NCI-H526 treated with DMSO at 0.1 percent for 48 hours (cell line): ENCODE measurements around the gene ANKRD49.
A peak's percentile ranks its signal among the peaks of the same experiment; 100 is the strongest.
"Not testable (repeated sequence)": the region's sequence is repeated elsewhere in the genome, so short reads cannot be mapped to it uniquely, and the experiment has no call there.

Experiments used
- DNase-seq: peaks from one replicate; lab custom pipeline; 2025; lab: John Stamatoyannopoulos, UW

Gene ANKRD49

GRCh38 chr11:94493281-94494125 lies at the start of gene ANKRD49, which contains the start of gene MRE11:
TSS of gene ANKRD49 (plus strand) at chr11:94493984. CDS start at chr11:94496694, 2,710 bp downstream.
TSS of gene MRE11 (minus strand) at chr11:94493844. CDS start at chr11:94492801, 1,043 bp downstream.
- DNase-seq, result peak; percentile 97

GRCh38 chr11:94445641-94446040 lies 48.1 kb upstream of the ANKRD49 start:
- DNase-seq, result no peak

GRCh38 chr11:94447149-94447548 lies 46.6 kb upstream of the ANKRD49 start:
- no peak for DNase-seq

- no peak for DNase-seq
Measured at GRCh38 chr11:94449029-94449428, 44.8 kb upstream of the ANKRD49 start.

- DNase-seq, result no peak
Measured at GRCh38 chr11:94449437-94449836, 44.3 kb upstream of the ANKRD49 start.

DNA sequence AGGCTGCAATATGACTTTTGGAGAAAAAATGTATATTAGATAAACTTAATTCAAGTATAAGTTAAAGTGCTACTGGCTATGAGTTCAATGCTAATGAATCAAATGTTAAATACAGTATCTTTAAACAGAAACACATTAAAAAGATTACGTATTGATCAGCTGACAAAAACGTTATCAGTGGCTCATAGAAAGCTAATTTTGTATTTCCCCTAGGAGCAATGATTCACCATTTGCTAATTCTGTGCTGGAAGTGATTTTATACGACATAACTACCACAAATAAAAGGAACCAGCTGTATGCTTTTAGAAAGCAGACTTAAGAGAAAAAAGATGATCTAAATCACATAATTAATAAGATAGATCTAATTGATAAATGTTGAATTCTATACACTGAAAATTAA lies 43.7 kb upstream of the ANKRD49 start:
- DNase-seq, result no peak

- no peak for DNase-seq
Measured at GRCh38 chr11:94452988-94453387, 40.8 kb upstream of the ANKRD49 start.

DNA sequence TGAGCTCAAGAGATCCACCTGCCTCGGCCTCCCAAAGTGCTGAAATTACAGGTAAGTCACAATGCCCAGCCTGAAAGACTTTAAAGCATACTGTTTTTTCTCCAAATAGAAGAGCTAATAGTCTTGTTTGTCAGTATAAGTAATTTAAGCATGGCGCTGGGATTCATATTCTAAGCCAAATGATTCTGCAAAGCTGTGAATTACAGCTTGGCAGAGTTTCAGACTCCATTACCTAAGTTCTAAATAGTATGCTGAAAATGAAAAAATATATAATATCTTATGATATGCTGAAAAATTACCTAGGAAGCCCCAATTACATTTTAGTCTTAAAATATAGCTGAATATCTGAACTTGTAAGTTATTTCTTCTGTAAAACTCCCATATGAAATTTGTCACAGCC lies 39.5 kb upstream of the ANKRD49 start:
- DNase-seq, result no peak

DNA sequence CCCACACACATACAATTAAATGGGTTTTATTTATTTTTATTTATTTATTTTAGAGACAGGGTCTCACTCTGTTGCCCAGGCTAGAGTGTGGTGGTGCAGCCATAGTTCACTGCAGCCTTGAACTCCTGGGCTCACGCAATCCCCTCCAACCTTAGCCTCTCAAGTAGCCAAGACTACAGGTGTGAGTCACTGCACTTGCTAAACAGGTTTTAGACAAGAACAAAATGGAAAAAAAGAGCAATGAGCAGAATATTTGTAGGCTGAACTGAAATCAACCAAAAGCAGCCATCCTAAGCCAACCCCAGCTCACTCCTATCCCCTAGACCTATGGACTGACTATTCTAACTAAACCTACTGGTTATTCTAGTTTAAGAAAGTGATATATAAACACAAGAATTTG lies 37.9 kb upstream of the ANKRD49 start:
- DNase-seq, result no peak

- no peak for DNase-seq
Measured at GRCh38 chr11:94457118-94458029, 36.4 kb upstream of the ANKRD49 start.

- no peak for DNase-seq
Measured at GRCh38 chr11:94459576-94459975, 34.2 kb upstream of the ANKRD49 start.

DNA sequence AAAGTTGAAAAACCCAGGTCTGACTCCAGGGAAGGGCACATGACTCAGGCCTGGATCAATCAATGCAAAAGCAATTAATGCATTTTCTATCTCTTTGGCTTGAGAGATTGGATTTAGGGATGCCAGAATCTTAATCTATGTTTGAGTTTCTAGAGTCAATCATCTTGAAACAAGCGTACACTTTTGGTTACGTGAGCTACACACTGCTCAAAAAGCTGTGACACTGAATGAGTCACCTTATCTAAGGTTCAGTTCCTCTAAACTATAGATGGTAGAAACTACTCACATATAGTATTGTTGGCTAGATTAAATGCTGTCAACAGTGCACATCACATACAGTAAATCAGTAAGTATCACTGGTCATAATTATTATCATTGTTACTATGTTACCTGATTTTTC lies 24.4 kb upstream of the ANKRD49 start:
- no peak for DNase-seq

GRCh38 chr11:94472916-94473799 lies 20.6 kb upstream of the ANKRD49 start:
- DNase-seq, result no peak

DNA sequence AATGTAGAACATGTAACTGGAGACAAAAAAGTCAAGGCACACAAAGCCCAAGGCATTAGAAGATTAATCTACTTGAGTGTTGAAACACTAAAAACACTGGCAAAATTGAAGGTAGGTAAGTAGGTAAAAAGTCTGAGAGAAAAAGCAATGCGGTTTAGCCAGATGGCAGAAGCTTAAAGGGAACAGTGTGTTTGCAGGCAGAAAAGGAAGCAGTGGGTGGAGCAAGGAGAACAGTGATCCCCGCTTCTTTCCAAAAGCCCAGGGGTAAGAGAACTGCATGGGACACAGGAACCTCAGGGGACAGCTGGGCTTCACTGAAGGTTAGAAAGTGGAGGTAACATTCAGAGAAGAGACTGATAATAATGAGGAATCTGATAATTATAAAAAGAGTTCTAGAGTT lies 16.2 kb upstream of the ANKRD49 start:
- DNase-seq, result no peak

- no peak for DNase-seq
Measured at GRCh38 chr11:94481342-94481741, 12.4 kb upstream of the ANKRD49 start.

DNA sequence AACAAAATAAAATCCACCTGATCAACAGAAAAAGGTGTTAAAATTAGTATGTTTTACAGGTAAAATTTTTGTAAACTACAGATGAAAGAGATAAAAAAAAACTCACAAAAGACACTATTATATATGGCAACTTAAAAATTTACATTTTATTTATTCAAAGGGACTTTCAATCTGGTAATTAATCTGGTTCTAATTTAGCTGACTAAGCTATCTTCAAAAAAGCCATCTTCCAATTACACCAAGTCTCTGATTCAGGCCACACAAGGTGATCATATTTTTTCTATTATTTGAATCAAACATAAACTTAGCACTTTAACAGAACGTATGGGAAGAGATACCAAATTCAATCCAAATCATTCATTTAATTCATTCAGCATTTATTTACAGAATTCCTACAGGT lies 7.7 kb upstream of the ANKRD49 start:
- DNase-seq, result no peak

- peak; percentile 79 for DNase-seq
Measured at GRCh38 chr11:94494126-94494680, 419 bp downstream of the ANKRD49 start.

DNA sequence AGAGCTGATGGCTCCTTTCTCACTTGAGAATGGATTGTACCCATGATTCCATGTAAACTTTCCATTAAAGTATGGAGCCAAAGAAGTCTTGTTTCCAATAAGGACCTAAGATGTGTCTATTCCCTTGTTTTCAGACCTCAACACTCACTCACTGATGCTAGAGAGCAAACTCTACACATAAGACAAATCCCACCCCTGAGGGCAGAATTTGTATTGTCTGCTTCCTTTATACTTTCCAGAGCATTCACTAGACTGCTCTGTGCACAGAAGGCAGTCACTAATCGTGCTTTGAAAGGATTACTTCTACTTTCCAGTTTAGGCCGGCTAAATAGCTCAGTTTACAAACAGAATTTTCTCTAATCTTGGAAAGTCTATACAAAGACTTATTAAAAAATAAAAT lies 6.4 kb downstream of the ANKRD49 start:
- DNase-seq, result no peak

- no peak for DNase-seq
Measured at GRCh38 chr11:94501522-94501921, 7.7 kb downstream of the ANKRD49 start.

DNA sequence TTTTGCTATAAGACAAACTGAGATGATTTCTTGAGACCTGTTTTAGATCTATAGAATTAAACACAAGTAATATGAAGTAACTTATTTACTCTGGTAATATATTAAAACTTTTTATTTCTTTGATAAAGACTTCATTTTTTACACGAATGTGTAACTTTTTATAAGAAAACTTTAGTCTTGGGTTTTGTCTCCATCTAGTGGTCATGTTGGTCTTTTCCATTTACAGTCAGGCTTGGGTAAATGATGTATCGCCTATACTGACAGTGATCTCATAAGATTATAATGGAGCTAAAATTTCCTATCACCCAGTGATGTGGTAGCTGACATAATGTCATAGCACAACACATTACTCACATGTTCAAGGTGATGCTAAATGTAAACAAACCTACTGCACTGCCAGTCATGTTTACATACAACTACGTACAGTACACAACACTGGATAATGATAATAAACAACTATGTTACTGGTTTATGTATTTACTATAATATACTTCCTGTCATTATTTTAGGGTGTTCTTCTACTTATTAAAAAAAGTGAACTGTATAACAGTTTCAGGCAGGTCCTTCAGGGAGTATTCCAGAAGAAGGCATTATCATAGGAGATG lies 11.0 kb downstream of the ANKRD49 start:
- DNase-seq, result peak; percentile 56

- not testable (repeated sequence) for DNase-seq
Measured at GRCh38 chr11:94506513-94506912, 12.7 kb downstream of the ANKRD49 start.
